HG02852 (cell line): Measurements from ENCODE around the gene PDGFD.

ENCODE experiments used
- ATAC-seq: cut with Tn5 transposase; IDR thresholded peaks from one replicate; pipeline ENCODE4 v1.9.1; 2021; ENCODE audit warnings: mild to moderate bottlenecking, moderate library complexity; ENCODE audit not compliant: unreplicated experiment

PDGFD gene

GRCh38 chr11:103963648-103964047, 200.3 kb downstream of the PDGFD start:
- ATAC-seq = no peak

GRCh38 chr11:103961010-103961409, 202.9 kb downstream of the PDGFD start:
- no peak for ATAC-seq

DNA sequence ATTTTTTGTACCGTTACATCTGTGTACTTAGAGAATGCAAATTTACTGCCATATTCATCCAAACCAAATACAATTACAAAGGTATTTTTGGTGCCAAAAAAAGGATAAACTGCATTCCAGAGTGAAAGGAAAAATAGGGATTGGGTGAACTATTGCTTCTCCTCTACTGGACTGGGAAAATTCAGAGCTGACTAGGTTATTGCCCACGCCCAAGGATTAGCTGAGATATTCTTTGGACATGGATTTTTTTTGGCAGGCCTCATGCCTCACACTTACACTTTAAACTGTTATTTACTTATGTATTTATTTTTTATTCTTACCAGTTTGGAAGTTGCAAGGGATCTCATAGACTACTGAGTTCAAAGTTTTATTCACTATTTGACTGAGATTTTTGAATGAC, 203.8 kb downstream of the PDGFD start:
- no peak for ATAC-seq

- peak; percentile 99 for ATAC-seq
These were observed 204.5 kb downstream of the PDGFD start for GRCh38 chr11:103959279-103959942.

- ATAC-seq = peak; percentile 38
These were observed 205.3 kb downstream of the PDGFD start for GRCh38 chr11:103958475-103959215.

DNA sequence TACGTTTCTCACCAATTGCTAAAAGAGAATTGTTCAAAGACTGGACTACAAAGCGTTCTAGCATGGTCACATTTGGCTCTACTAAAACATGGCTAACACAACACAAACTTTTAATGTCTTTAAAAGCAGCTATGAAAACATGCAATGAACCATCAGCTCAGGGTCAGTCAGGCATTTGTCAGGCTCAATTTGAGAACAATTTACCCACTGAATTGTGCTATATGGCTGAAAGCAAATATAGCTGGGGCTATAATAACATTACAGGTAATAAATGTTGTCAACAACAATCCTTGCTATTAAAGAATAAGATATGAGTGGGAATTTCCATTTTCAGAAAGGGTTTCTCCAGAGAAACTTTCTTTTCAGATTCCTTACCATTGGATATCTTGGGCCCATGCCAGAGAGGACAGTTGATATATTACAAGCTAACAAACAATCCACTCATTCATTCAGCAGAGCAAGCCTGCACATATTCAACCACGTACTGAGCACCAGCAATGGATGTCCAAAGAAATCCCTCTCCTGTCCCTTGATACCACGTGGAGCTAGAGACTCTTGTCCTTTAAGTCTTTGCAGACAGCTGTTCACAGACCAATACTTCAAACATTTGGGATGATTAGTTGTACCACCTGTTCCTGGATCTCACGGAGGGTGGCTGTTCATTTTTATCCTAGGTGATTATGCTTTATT, 210.0 kb downstream of the PDGFD start:
- ATAC-seq = no peak

DNA sequence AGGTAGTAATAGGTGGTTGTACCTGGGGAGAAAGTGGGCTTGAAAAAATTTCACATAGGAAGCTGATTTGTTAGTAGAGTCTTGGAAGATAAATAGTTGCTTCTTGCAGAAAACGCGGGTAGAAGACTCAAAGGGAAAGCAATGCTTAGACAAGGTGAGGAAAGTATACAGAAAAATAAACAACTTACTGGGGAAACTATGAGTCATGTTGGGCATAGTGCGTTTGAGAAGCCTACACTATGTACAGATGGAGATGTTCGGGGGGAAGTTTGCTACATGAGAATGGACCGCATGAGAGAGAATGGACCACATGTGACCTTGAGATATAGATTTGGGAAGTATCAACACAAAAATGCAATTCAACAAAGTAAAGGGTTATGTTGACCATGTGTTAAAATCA, 214.2 kb downstream of the PDGFD start:
- no peak for ATAC-seq

- no peak for ATAC-seq
These were observed 215.7 kb downstream of the PDGFD start for GRCh38 chr11:103948187-103948763.

GRCh38 chr11:103947546-103947919, 216.4 kb downstream of the PDGFD start:
- ATAC-seq = no peak

DNA sequence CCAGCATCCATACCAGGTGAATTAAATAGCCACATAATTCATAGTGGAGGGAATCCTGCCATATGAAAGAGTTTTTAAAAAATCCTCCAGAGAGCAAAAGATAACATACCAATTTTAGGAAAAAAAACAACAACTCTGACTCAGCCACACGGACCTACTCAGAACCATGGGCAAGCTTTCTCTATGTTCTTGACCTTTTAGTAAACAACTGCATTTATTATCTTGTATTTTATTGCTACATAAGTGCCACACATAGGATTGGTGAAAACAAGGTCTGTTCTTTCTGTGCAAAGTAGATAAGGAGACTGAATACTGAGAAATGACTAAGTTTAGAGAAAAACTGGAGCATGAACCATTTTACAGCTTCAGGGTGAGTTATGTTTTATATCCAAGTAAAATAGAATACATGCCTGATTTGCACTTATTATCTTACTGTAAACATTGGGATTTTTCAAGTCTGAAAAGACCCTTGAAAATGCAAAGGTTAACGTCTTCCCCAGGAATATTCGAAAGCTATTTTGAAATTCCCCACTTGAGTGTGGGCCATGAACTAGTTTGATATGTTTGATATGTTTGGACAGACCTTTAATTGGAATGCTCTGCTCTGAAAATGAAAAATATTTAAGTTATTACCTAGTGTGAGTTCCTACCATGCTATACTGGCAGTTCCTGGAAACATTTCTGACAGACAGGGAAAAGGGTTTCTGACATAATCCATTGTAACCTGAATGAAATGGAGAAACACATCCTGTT, 217.0 kb downstream of the PDGFD start:
- ATAC-seq = no peak

DNA sequence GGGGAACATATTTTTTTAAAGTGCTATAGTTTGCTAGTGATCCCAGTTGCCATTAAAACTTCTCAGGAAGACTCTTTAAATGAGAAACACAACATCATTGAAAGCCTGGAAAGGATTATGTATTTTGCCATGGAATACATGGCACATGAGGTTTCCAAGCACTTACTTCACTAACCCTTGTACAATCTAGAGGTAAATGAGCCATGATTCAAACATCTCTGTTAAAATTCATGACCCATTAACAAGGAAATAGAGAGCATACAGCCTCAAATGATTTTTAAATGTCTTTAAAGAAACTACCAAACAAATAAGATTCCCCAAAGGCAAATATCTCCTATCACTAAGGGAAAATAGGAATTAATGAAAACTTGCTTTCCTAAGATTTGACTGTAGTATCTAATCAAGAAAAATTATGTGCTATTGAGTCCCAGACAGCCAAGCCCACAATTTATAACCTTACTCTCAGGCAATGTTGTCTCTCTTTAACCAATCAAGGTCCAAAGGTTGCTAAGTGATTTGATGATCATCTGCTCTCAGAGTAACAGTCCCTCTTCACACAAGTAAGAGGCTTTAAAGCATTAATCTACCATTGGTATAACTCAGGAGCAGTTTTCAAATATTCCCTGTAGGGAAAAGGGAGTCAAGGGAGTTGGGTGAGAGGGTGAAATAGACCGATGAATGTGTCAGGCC, 219.6 kb downstream of the PDGFD start:
- no peak for ATAC-seq

DNA sequence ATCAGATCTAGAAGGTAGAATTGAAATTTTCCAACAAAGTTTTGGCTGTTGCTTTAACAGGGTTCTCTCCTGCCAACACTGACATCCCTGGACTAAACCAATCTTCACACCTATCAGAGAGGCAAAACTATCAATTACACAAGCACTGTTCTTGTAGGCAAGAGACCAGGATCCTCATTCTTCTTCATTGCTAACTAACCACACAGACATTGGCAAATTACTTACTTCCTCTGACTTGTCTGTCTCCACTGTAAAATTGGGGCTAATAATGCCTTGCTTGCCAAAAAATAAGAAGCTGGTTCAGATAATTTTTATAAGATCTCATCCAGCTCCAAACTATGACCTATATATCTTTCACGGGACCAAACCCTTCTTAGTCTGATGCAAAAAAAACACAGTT, 221.3 kb downstream of the PDGFD start:
- ATAC-seq = no peak

DNA sequence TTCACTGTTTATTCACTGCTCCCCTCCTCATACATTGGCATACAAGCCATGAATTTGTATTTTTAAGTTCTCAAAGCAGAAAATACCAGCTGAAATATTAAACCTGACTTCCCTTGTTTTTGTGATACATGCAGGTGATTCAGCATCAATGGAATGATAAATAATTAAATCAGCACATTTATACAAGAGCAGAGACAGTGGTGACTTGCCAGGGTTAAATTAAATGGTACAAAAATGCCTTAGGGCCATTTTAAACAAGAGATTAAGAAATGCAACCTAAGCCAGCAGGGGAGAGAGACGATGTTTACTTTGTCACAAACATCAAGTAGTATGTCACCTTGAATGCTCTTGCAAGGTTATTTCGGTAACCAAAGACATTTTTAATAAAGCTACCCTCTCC, 223.4 kb downstream of the PDGFD start:
- no peak for ATAC-seq

GRCh38 chr11:103939694-103940093, 224.3 kb downstream of the PDGFD start:
- ATAC-seq = no peak

- ATAC-seq = no peak
These were observed 227.9 kb downstream of the PDGFD start for GRCh38 chr11:103936059-103936458.

DNA sequence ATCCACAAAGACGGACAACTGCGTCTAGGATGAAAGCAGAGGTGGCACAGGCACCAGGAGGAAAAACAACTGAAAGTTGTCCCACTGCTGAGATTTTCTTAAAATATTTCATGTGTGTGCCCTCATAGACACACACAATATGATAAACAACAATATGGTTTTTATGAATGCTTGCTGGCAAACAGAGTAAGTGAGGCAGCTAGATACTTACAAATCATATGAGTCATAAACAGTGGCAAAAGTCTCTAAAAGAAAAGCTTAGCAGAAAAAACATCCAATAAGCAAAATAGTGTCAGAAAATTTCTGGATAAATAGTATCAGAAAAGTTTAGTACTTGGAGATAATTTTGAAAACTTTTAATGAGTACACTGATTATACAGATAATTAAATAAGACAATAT, 228.7 kb downstream of the PDGFD start:
- ATAC-seq = no peak

GRCh38 chr11:103929170-103929903, 234.6 kb downstream of the PDGFD start:
- peak; percentile 95 for ATAC-seq

DNA sequence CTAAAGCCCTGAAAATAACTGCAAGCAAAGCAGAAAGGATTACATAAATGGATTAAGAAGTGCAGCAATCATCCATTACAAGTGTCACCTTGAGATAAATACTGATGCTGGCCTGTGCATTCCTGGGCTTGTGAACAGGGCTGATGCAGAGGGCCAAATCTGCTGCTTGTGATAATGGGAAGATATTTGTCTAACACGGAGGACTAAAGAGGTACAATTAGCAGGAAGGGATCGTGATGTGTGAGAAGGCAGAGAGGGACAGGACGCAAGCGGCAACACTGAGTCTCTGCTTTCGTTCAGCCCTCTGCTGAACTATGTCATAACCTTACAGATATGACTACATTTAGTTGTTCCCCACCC, 235.2 kb downstream of the PDGFD start:
- peak; percentile 10 for ATAC-seq

GRCh38 chr11:103928040-103928801, 235.7 kb downstream of the PDGFD start:
- ATAC-seq = no peak
